ENCODE data around the gene TCFL5.

GRCh38 chr20:62884556-62884955, 22.9 kb upstream of the TCFL5 start:
- TF ChIP-seq POLR2A (IDR thresholded peaks at IDR 0.05; ENCODE audit: low read length) (no peak), GATA1 (IDR thresholded peaks at IDR 0.05; ENCODE audit: low read depth, low read length) (no peak)

Measured in erythroblast (primary cell).